GM21737 (cell line): ENCODE measurements around the gene CFL1.
"Not testable (repeated sequence)": the region's sequence is repeated elsewhere in the genome, so short reads cannot be mapped to it uniquely, and the experiment has no call there.

Experiments
- ATAC-seq: cut with Tn5 transposase; IDR thresholded peaks from one replicate; pipeline ENCODE4 v1.9.1; 2021; ENCODE audit warnings: mild to moderate bottlenecking, moderate library complexity; ENCODE audit not compliant: unreplicated experiment

CFL1 gene

DNA sequence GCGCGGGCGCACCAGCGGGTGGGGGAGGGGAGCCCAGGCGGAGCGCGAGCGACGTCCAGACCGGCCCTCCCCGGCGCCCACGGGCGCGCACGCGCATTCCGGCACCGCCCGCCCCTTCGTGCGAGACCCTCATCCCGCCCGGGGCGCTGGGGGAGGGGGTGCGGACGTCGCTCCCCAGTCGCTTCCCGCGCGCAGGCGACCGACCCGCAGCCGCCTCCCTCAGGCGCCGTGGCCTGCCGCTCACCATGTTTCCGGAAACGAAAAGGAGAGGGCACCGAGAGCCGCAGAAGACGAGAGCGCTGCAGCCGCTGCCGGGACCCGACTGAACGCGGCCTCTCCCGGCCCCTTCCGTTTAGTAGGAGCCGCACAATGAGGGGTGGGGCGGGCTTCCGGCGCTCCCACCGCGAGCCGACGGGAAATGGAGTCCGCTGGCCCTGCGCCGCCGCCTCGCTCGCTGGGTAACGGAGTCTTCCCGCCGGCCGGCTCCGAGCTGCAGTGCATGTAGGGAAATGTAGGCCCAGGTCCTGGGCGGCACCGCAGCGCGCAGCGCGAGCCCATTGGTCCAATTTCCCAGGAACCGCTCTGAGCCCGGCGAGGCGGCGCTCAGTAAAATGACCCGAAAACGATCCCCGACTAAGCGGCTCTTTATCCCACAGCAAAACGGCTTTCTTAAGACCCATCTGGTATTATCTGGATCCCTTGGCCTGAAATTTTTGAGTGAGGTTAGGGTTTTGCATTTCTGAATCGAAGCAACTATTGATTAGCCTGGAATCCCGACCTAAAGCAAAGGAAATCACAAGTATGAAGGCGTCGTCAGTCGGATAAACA lies at the start of gene CFL1:
CFL1 (minus strand) TSS at position 328 of the 828 bp plus-strand sequence; CDS start at position 247, 81 bp downstream.
- ATAC-seq, result peak; percentile 43

DNA sequence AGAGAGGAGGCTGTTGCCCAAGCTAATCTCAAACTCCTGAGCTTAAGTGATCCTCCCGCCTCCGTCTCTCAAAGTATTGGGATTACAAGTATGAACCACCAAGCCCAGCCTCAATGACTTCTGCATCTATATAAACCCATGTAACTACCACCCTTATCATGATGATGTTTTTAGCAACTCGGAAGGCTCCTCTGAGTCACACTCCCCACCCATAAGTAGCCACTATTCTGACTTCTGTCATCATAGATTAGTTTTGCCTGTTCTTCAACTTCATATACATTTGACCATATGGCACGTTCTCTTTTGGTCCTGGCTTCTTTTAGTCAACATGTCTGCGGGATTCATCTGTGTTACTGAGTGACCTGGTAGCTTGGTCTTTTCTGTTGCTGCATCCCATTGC lies 48.6 kb upstream of the CFL1 start:
- ATAC-seq, result no peak

DNA sequence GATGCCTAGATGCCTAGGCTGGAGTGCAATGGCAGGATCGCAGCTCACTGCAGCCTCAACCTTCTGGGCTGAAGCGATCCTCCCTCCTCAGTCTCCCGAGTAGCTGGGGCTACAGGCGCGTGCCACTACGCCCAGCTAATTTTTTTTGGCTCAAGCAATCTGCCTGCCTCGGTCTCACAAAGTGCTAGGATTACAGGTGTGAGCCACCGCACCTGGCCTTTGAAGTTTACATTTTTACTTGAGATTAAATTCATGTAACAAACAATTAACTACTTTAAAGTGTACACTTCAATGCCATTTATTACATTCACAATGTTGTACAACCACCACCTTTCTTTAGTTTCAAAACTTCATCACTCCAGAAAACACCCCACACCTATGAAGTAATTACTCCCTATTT lies 45.7 kb upstream of the CFL1 start:
- no peak for ATAC-seq

DNA sequence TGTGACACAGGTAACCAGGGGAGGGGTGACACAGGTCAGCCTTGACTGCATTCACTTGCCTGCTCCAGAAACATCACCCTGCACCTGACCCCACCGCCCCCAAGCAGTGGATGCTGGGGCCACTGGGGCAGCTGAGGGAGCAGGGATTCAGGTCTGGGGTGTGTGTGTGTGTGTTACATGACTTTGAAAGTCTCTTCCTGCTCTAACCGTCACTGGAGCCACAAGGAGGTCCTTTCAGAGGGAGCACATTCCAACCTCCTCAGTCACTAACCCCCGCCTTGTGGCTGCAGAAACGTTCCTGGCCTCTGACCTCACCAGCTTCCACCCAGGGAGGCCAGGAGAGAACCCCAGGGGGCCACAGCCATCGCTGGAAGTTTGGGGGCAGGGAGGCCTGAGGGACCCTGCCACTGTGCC lies 45.1 kb upstream of the CFL1 start:
- ATAC-seq, result no peak

DNA sequence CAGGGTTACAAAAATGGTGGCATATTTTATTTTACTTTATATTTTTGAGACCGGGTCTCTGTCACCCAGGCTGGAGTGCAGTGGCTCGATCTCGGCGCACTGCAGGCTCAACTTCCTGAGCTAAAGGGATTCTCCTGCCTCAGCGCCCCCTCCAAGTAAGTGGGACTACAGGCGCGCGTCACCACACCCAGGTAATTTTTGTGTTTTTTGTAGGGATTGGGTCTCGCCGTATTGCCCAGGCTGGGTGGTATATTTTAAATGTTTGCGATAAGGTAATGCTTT lies 42.9 kb upstream of the CFL1 start:
- ATAC-seq, result no peak

DNA sequence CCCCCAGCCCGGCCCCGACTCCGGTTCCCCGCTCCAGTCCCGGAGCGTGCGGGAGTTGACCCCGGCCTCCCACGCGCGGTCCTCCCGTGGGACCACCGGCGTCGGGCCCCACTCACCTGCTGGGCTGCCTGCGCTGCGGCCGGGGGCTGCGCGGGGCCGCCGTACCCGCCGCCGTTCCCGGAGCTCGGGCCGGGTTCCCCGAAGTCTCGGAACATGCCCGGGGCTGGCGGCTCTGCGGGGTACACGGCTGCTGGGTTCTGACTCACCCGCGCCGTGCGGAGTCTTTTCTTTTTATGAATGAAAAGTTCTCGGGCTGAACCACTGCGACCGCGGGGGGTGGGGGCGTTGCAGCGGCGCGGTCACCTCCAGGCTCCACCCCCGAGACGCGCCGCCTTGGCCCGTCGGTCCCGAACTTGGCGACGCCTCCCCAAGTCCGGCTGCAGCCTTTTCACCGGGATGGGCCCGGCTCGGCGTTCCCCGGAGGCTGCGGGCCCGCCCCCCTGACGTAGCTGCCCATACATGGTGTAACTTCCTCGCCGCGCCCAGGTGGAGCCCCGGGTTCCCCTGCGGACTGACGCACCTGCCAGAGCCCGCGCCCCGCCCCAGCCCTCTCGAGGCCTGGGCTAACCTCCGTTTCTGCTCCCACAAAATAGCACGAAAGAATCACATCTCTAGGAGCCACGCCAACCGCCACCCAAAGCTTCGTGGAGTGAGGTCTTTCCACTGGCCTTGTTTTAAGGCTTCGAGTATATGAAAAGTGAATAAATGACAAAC lies 42.3 kb upstream of the CFL1 start, which contains the start of gene FOSL1:
FOSL1 (minus strand) TSS at position 264 of the 774 bp plus-strand sequence; CDS start at position 215, 49 bp downstream.
- peak; percentile 69 for ATAC-seq

DNA sequence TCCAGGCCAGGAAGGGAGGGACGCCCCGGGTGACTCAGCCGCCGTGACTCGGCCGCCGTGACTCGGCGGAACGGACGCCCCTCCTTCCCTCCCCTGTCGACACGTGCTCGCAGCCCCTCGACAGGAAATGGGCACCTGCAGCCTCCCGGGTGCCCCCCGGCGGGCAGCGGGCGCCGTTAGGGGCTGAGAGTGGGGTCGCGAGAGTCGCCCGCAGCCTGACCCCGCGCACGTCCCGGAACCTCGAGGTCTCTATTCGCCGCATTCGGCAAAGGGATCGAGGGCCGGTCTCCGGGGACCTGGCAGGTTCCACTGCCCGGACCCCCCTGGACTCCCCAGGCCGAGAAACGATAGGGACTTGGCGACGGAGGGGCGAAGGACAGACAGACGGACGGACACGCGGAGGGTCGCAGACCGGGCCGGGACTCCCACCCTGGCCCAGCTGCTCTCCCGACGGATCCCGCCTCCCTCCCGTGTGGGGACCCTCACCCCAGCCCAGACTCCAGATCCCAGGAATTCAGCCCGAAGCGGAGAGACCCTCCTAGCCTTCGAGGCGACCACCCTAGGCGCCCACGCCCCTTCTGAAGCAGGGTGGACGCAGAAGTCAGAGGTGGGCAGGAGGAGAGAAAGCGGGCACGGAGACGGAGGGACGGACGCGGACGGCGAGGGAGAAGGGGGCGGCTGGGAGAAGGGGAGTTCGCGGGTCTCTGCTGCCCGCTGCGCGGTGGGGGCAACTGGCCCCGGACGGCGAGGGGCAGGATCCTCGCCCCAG lies 41.6 kb upstream of the CFL1 start:
- no peak for ATAC-seq

DNA sequence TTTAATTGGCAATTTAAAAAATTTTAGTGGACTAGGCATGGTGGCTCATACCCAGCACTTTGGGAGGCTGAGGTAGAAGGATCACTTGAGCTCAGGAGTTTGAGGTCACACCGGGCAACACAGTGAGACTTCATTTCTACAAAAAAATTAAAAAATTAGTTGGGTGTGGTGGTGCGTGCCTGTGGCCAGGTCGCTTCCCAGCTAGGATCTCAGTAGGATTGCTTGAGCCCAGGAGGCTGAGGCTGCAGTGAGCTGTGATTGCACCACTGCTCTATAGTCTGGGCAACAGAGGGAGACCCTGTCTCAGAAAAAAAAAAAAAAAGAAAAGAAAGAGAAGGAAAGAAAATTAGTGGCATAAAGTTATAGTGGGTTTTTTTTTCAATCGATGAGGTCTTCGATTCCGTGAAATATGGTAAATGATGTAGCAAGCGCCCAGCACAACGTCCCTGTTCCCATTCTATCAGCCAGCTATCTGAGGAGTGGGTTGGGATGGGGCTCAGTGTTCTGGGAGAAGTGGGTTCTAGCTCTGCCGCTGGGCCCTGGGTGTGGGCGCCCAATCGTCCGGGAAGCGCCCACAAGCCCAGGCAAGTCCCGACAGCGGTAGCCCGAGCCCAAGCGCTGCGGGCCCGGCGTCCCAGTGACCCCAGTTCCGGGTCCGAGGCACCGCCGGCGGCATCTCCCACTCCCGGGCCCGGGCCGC lies 40.8 kb upstream of the CFL1 start:
- ATAC-seq, result no peak

DNA sequence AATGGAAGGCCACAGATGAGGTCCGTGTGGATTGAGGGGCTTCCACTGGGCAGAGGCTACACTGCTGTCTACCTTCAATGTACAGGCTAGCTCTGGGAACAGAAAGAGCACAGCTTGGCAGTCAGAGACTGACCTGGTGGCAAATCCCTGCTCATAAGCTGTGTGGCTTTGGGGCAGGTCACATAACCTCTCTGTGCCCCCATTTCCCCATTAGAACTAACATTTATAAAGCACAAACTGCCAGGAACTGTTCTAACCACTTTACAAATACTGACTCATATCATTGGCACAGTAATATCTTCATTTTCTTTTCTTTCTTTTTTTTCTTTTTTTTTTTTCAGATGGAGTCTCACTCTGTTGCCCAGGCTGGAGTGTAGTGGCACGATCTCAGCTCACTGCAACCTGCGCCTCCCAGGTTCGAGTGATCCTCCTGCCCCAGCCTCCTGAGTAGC lies 39.1 kb upstream of the CFL1 start:
- no peak for ATAC-seq

DNA sequence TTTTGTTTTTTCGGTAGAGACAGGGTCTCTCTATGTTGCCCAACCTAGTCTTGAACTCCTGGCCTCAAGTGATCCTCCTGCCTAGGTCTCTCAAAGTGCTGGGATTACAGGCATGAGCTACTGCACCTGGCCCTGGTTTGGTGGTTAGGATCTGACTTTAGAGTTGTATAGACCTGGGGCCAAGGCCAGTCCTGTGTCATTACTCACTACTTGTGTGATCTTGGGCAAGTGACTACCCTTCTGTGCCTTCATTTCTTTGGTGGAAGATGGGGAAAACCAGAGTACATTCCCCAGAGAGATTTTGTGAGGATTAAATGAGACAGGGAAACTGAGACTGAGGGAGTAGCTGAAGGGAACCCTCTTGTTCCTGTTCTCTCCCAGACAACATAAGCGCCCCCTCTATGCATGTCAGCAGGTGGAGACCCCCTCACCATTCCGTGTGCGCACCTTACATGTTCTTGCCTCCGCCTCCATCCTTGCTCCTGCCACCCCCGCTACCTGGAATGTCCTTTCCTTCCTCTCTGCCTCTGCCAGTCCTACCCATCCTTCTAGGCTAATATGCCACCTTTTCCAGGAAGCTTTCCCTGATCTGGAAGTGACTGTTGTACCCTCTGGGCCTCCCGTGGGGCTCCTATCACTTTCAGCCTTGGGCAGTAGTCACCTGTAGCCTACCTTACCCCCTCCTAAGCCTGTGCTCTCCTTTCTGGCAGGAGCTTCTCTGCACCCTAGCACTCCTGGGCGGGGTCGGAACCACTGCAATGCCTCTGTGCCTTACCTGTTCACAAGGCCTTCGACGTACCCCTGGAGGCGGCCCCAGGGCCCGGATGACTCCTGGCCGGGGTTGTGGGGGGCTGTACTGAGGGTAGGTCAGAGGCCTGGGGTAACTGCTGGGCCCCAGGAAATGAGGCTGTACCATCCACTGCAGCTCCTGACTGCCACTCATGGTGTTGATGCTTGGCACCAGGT lies 38.3 kb upstream of the CFL1 start:
- no peak for ATAC-seq

DNA sequence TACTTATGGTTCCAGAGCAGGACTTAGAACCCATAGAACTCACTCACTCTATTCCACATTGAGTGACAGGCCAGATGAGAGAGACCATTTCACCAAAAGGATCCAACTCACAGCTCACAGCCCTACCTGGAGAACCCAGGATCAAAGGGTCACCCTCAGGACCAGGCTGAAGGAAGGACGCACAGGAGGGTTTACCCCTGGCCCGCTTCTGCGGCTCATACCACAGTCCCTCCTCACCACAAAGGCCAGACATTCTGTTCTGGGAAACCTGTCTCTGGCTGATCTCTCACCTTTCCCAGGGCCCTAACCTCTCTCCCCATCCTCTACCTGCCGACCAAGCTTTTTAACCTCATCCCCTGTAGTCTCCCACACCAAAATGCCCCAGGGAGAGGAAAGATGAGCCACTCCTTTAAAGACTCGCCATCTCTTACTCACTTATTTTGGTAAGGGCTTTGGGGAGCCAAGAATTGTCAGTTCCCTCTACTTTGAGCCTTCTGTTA lies 37.6 kb upstream of the CFL1 start:
- ATAC-seq, result no peak

DNA sequence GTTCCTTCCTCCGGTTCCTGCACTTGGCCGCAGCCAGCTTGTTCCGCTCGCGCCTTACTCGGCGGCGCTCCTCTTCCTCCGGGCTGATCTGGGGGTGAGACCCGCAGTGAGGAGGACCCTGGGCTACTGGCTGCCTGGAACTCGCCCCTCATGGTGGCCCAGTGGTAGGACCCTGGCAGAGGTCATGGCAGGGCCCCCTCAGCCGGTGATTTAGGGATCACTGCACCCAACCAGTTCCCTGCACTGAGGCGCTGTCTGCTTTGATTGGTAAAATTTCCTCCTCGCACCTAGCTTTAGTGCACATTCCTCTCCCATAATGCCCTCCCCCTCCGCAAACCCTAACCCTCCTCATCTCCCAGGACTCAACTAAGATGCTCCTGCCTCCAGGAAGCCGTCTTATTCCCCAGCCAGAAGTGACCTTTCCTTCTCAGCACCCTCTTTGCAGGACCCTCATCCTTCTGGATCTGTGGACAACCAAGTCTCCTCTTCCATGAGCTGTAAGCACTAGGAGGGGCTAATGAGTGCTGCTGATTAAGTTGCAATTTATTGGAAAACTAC lies 36.1 kb upstream of the CFL1 start:
- ATAC-seq, result no peak

DNA sequence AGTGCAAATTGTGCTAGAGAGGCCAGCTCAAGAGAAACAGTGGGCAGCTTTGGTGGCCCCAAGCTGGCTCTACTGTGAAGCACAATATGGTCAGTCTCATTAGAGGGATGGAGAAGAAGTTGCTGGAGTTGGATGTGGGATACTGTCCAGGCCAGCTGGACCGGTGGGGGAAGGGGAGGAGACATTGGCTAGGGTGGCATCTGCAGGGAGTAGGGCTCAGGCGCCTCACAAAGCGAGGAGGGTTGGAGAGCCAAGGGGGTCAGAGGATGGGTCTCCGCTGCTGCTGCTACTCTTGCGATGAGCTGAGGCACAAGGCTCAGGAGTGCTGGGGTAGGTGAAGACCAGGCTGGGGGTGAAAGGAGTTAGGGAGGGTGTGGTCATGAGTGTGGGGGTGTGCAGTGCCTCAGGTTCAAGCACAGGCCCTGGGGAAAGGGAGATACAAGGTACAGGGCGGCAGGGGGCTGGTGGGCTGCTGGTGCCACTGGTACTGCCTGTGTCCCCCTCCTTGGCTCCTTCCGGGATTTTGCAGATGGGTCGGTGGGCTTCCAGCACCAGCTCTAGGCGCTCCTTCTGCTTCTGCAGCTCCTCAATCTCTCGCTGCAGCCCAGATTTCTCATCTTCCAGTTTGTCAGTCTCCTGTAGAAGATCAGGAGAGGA lies 34.8 kb upstream of the CFL1 start:
- no peak for ATAC-seq

DNA sequence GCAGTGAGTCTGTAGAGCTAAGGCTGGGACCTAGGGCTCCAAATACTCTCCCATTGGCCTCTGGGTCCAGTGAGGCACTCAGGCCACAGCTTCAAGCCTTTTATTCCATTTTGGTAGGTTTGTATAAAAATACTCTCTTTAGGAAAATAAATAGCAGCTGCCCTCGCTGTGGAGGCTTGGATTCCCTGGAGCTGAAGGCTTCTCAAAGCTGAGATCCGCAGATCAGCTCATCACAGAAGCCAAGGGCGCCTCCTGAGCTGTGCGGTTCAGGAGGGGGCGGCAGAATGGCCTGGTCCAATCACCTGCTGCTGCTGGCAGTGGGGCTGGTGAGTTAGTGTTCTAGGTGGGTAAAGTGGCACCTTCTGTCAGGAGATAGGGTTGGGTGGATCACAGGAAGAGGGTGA lies 34.2 kb upstream of the CFL1 start:
- ATAC-seq, result not testable (repeated sequence)

DNA sequence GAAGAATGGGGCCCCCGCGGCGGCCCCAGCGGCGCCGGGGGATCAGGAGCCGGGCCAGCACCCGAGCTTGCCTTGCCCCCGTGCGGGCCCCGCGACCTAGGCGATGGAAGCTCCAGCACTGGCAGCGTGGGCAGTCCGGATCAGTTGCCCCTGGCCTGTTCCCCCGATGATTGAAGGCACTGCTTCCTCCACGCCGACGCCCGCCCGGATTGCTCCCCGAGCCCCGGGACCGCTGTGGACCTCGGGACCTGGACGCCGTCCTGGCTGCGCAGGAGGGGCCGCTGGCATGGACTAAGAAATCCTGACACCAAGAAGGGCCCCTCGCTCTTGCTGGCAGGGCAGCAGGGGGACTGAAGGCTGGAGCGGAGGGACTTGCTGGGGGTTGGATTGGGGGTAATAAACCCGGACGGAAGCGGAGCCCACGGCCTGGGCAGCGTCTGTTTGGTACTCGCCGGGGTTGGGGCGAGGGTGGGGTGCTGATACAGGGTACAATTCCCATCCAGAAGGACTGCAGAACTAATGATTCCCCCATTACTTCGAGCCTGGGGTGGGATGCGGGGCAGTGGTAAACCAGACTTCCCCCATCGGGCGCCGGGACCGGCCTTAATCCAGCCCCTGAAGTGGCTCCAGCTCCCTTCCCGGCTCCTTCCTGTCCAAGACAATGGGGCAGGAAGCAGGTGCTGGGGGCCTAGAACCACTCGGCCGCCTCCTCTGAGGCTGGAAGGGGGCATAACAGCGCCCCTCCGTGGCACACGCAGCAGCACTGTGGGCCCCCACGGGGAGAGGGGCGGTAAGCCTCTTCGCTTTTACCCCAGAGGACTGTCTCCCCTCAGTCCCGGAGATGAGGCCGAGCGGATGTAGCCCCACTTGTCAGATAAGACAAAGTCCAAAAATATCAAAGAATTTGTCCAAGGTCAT lies 33.5 kb upstream of the CFL1 start:
- ATAC-seq, result no peak

DNA sequence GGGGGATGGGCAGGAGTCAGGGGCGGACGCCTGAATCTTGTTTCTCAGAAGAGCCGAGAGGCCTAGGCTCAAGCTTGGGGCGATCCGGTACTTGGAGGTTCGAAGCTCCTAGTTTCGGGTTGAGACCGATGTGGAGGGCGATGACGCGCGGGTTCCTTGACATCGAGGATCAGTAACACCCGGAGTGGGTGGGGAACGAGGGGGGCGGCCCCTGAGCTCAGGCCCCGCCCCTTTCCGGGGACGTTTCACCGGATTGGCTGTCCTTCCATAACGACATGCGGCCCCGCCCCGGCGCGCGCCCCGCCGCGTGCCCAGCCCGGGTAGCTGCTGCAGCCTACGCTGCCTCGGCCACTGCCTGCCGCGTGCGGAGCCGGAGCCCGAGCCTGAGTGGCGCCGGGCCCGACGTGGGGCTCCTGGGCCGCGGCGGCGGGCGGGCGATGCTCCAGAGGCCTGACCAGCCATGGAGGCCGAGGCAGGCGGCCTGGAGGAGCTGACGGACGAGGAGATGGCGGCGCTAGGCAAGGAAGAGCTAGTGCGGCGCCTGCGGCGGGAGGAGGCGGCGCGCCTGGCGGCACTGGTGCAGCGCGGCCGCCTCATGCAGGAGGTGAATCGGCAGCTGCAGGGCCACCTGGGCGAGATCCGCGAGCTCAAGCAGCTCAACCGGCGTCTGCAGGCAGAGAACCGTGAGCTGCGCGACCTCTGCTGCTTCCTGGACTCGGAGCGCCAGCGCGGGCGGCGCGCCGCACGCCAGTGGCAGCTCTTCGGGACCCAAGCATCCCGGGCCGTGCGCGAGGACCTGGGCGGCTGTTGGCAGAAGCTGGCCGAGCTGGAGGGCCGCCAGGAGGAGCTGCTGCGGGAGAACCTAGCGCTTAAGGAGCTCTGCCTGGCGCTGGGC lies 32.6 kb upstream of the CFL1 start, which contains the start of gene CCDC85B:
CCDC85B (plus strand) TSS at position 350 of the 895 bp plus-strand sequence; CDS start at position 461, 111 bp downstream.
- peak; percentile 56 for ATAC-seq
